ENCODE measurements around the gene LGMN. TPM values are rescaled to one million over a fixed set of nuclear protein-coding genes. Genes with fewer than 3 reads are reported as not detected.
A peak's percentile ranks its signal among the peaks of the same experiment; 100 is the strongest.

The LGMN gene
- total RNA-seq (2021; fragmentation: NEBNext Ultra II Directional; extraction: Animal tissue kit (Norgen Biotek cat#: 25700)) = 57.4 and 57.9 TPM in 2 replicates
- 83.4 and 89.6 TPM in 2 replicates for polyA plus RNA-seq (2011; rRNA removed)
- 114 TPM for polyA plus RNA-seq (2011; cell fraction: cytosol; rRNA removed)
- 95.3 TPM for polyA plus RNA-seq (2011; cell fraction: nucleus; rRNA removed)
- polyA plus RNA-seq (2012, experiment 1 of 2) = 52.3 to 77.7 TPM (median 65.0 TPM) in 4 replicates
- polyA plus RNA-seq (2012, experiment 2 of 2) = 49.0 TPM
- 108 TPM for polyA plus RNA-seq (2013, experiment 1 of 2)
- polyA plus RNA-seq (2013, experiment 2 of 2) = 103 TPM
- 66.7 and 85.0 TPM in 2 replicates for polyA minus RNA-seq (2011; rRNA and poly(A)+ RNA removed)
- polyA minus RNA-seq (2011; cell fraction: cytosol; rRNA and poly(A)+ RNA removed) = 30.8 TPM
- 32.2 TPM for polyA minus RNA-seq (2011; cell fraction: nucleus; rRNA and poly(A)+ RNA removed)
- long read RNA-seq, experiment 1, transcript LGMN-201 (14 exons, 2,055 nt) = major isoform, 28 of 66 reads
- long read RNA-seq, experiment 1, partial matches to known transcripts = 33 of 66 reads
- long read RNA-seq, experiment 1, other reads (novel, unspliced or antisense) = 3 of 66 reads
- long read RNA-seq, experiment 2, partial matches to known transcripts = 15 of 17 reads
- long read RNA-seq, experiment 2, other reads (novel, unspliced or antisense) = 0 of 17 reads

DNA sequence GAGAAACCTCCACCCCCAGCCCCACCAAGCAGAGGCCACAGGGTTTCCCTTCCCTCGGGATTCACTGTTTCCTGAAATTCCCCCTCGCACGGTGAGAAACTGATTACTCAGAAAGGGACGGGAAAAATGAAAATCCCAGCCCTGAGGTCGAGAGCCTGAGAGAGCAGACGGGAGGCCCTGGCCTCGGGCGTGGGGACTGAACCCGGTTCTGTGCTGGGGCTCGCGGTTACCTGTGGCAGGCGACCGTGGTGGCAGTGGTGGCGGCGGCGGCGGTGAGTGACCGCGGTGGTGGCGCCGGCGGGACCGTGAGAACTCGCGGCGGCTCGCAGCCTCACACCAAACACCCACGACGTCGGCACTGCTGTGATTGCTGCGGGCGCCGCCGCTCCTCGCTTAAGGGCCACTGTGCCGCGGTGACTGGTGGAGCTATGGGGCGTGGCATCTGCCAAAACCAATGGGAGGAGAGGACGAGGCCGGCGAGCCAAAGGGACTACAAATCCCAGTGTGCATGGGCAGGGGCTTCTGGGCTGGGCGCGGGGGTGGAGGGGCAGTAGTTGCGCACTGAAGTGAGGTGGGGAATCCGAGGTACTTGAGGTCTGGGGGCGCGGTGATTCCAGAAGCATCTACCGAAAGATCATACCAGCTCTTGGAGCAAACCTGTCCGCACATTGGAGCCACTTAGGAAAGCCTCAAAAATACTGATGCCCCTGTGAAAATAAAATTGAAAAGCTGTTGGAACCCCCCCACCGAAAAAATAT, at the start of gene LGMN:
TSS of gene LGMN (minus strand) at position 369 of the 758 bp plus-strand sequence. CDS start 15,841 bp downstream, outside the sequence.
- Histone ChIP-seq H3K14ac (ENCODE audit: insufficient read length) (no peak within 1 kb of the TSS), H3K23ac (ENCODE audit: insufficient read length) (no peak within 1 kb of the TSS), H3K79me2 (ENCODE audit: control insufficient read depth in 1 of 2, insufficient read depth in 2 of 2, low read length in 2 of 2) (peaks cover 0 to 21% of the 10 kb centered on the region in 2 experiments; a peak in 3 of 4 replicates), H2BK15ac (ENCODE audit: low read length) (no peak within 1 kb of the TSS), H3K4me1 (replicated peaks in 1 of 4; ENCODE audit: control insufficient read depth in 3 of 4, insufficient read depth in 4 of 4, low read length in 3 of 4) (peaks cover 0 to 3% (median 2%) of the 10 kb centered on the region in 4 experiments; a peak in 2 of 7 replicates), H2BK20ac (ENCODE audit: low read length) (no peak within 1 kb of the TSS), H2AK5ac (ENCODE audit: low read depth, low read length) (no peak within 1 kb of the TSS; the same call in 1 of the 2 replicates), H2BK12ac (ENCODE audit: low read depth, low read length) (no peak within 1 kb of the TSS; the same call in 1 of the 2 replicates), H3K4ac (replicated peaks; ENCODE audit: insufficient read length, low read depth, low read length) (peak within 1 kb of the TSS; percentile 90), H3K27me3 (replicated peaks in 1 of 4; ENCODE audit: control insufficient read depth in 3 of 4, extremely low read depth in 1 of 4, insufficient read depth in 3 of 4, low read length in 3 of 4) (peaks cover 0 to 3% (median 0%) of the 10 kb centered on the region in 4 experiments; a peak in 2 of 7 replicates), H3K4me2 (ENCODE audit: insufficient read depth in 1 of 2, low read depth in 2 of 2, low read length in 2 of 2) (peak within 1 kb of the TSS; percentile 84 to 88), H3K9ac (replicated peaks in 1 of 4; ENCODE audit: extremely low read depth in 1 of 4, low read depth in 3 of 4, low read length in 3 of 4) (peak within 1 kb of the TSS in 3 of 4 experiments; percentile 58 to 85 (median 60); a peak in 6 of 7 replicates), H4K5ac (ENCODE audit: insufficient read length, low read depth, low read length) (peak within 1 kb of the TSS; percentile 10), H3K56ac (replicated peaks; ENCODE audit: insufficient read length, low read depth, low read length) (no peak within 1 kb of the TSS), H3K36me3 (ENCODE audit: control insufficient read depth in 2 of 4, insufficient read depth in 4 of 4, low read length in 3 of 4) (no peaks in the 10 kb centered on the region), H3K27ac (ENCODE audit: low read depth, low read length) (no peak within 1 kb of the TSS), H2AFZ (ENCODE audit: low read length) (peak within 1 kb of the TSS; percentile 36; the same call in 1 of the 2 replicates), H3K79me1 (ENCODE audit: low read depth, low read length) (no peaks in the 10 kb centered on the region), H3K9me3 (ENCODE audit: insufficient read depth in 2 of 2, low read depth in 1 of 2, low read length in 1 of 2) (no peaks in the 10 kb centered on the region), H4K91ac (replicated peaks; ENCODE audit: insufficient read length, low read length) (peak within 1 kb of the TSS; percentile 40), H4K20me1 (replicated peaks in 1 of 2; ENCODE audit: control insufficient read depth in 1 of 2, insufficient read depth in 2 of 2, low read length in 2 of 2) (no peaks in the 10 kb centered on the region), H4K8ac (ENCODE audit: extremely low read depth, insufficient read depth, low read length) (peak within 1 kb of the TSS; percentile 90), H3K18ac (ENCODE audit: extremely low read depth, low read length) (no peak within 1 kb of the TSS; the same call in none of the 2 replicates), H3K4me3 (ENCODE audit: extremely low read depth in 1 of 4, insufficient read depth in 2 of 4, low read depth in 3 of 4, low read length in 4 of 4) (peak within 1 kb of the TSS; percentile 74 to 90 (median 81)), H3K23me2 (ENCODE audit: low read depth, low read length) (peaks cover 6% of the 10 kb centered on the region; the same call in 1 of the 2 replicates), H2BK5ac (ENCODE audit: low read depth, low read length) (no peak within 1 kb of the TSS; the same call in 1 of the 2 replicates), H2BK120ac (replicated peaks; ENCODE audit: low read depth, low read length) (no peak within 1 kb of the TSS)
- ChIA-PET CTCF (ENCODE audit: partially characterized antibody) (interaction anchor here (0.6 to 1.5 kb wide), 5 partner anchors 9 to 1154 kb away, joined by 3 to 4 read pairs (median 3); no protein-coding TSS in a partner anchor), POLR2A (ENCODE audit: partially characterized antibody) (interaction anchor here (0.7 to 2.4 kb wide), 14 partner anchors 8 to 175 kb away, joined by 3 to 19 read pairs (median 3); partner anchors contain the start of gene GOLGA5)
- DNase-seq (ENCODE audit: low read depth in 1 of 2, low spot score in 2 of 2) = peak; percentile 82 to 92
- FAIRE-seq = peak; percentile 24
- 2% methylated on average over 43 of the region's 50 CpGs; no CpG with 5 or more reads in 1 of the 2 experiments for WGBS, 2 experiments (ENCODE audit: extremely low coverage in 1 of 2, insufficient coverage in 1 of 2, insufficient read length in 1 of 2, insufficient replicate concordance in 2 of 2, low coverage in 1 of 2, low lambda C conversion rate in 2 of 2, missing lambda C conversion rate in 1 of 2)
- no peak for TF ChIP-seq CTBP2 (IDR thresholded peaks at IDR 0.05; ENCODE audit: borderline replicate concordance, insufficient read depth, insufficient read length, low read length)
- TF ChIP-seq TAF1 (IDR thresholded peaks at IDR 0.05; ENCODE audit: low read depth, low read length) = peak; percentile 90
- peak; percentile 87 for TF ChIP-seq CREB1 (IDR thresholded peaks at IDR 0.05)
- peak; percentile 85 for TF ChIP-seq POLR2AphosphoS5 (IDR thresholded peaks at IDR 0.05; ENCODE audit: low read depth, low read length)
- TF ChIP-seq NANOG (IDR thresholded peaks at IDR 0.05; ENCODE audit: insufficient read depth, low read depth, low read length, poor library complexity, severe bottlenecking) = peak; percentile 1
- no peak for TF ChIP-seq RBBP5 (IDR thresholded peaks at IDR 0.05; ENCODE audit: borderline replicate concordance, low read depth, low read length)
- no peak for TF ChIP-seq FOSL1 (IDR thresholded peaks at IDR 0.05; ENCODE audit: insufficient read depth, low read depth, low read length)
- no peak for TF ChIP-seq SIN3A (conservative IDR thresholded peaks at IDR 0.05 in 1 of 2, IDR thresholded peaks at IDR 0.05 in 1 of 2; ENCODE audit: low read depth in 1 of 2, low read length in 2 of 2)

Data from H1 (cell line).